ENCODE measurements around the gene APOH. TPM values are rescaled to one million over a fixed set of nuclear protein-coding genes. Genes with fewer than 3 reads are reported as not detected.

Gene APOH
- total RNA-seq, 1 experiment from 2014 or later, result not detected

DNA sequence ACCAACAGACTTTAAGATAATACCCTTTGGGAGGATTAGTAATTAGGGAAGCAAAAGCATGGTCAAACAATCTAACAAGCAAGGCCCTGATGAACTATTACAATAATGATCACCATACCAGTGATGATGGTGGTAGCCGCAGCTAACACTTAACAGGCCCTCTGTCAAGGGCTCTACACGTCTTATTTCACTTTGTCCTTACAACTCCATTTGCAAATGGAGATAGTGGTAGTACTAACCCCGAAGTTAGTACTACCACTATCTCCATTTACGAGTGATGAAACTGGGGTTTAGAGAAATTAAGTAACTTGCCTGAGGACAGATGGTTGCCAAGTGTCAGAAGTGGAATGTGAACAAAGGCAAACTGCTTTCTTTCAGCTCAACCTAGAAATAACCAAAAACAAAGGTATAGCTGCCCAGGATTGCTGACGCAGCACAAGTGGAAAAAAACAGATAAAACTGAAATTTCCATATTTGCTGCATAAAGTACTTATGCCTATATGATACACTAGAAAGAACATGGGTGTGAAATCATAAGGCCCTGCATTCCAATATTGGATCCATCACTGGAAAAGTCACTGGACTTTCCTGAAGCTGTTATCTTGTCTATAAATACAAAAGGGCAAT is 61.9 kb downstream of the APOH start:
- no peak for DNase-seq
- H3K4me1 ChIP-seq, result no peaks in the 10 kb centered on the region; the same call in 1 of the 2 replicates
- peaks cover 63% of the 10 kb centered on the region for H3K36me3 ChIP-seq
- H3K27me3 ChIP-seq, result no peaks in the 10 kb centered on the region
- no peak overlapping the region for H3K27ac ChIP-seq
- H3K4me3 ChIP-seq, result no peak overlapping the region
- H3K9me3 ChIP-seq (replicated peaks), result no peaks in the 10 kb centered on the region

- H3K4me3 ChIP-seq, result no peak overlapping the region
- DNase-seq, result peak in 1 of 2 experiments; percentile 78
- no peaks in the 10 kb centered on the region; the same call in 1 of the 2 replicates for H3K4me1 ChIP-seq
- H3K36me3 ChIP-seq, result peaks cover 66% of the 10 kb centered on the region
- peaks cover 7% of the 10 kb centered on the region for H3K9me3 ChIP-seq (replicated peaks)
- H3K27me3 ChIP-seq, result no peaks in the 10 kb centered on the region
- no peak overlapping the region for H3K27ac ChIP-seq
These were observed 63.6 kb downstream of the APOH start for GRCh38 chr17:66165537-66166123.

Other genes with a start within 250 kb of the APOH start
- gene CEP112, start 37.3 kb downstream of the APOH start, total RNA-seq (2014; rRNA removed; shearing (Covaris generic)), result 36.6 and 41.6 TPM in 2 replicates
- gene PRKCA, start 73.2 kb upstream of the APOH start, total RNA-seq (2014; rRNA removed; shearing (Covaris generic)), result 24.7 and 25.6 TPM in 2 replicates